Heart left ventricle (tissue), 16 donors: ENCODE results near the gene RNU7-1. TPM values are rescaled to one million over a fixed set of nuclear protein-coding genes. Genes with fewer than 3 reads are reported as not detected.

Experiments used
- ATAC-seq, 4 donors: fragments of 200-7000 bp; cut with Tn5 transposase; one replicate each; pipeline ENCODE4 v1.9.1; 2020 to 2022; ENCODE audit warnings: moderate library complexity in 4 of 4, mild to moderate bottlenecking in 3 of 4, moderate number of reproducible peaks in 1 of 4
- DNase-seq, 5 donors: peaks; one replicate each; pipeline ENCODE4 v3.0.0-alpha.2; 2020
- H3K27ac ChIP-seq, 12 donors: fragments of 200-600 bp; sonication (generic) in 4 of 12; one replicate each; pipeline versions ENCODE4 v1.5.0 to v1.8.0; 2016 to 2022; ENCODE audit warnings: mild to moderate bottlenecking in 2 of 12
- H3K27me3 ChIP-seq, 9 donors: fragments of 200-600 bp; sonication (generic) in 2 of 9; one replicate each; pipeline versions ENCODE4 v1.5.1 to v1.8.0; 2016 to 2022; ENCODE audit warnings: mild to moderate bottlenecking in 3 of 9
- H3K36me3 ChIP-seq, 9 donors: fragments of 200-600 bp; sonication (generic) in 2 of 9; one replicate each; pipeline versions ENCODE4 v1.5.0 to v1.8.0; 2018 to 2022; ENCODE audit warnings: mild to moderate bottlenecking in 2 of 9
- H3K4me1 ChIP-seq, 12 donors: fragments of 200-600 bp; sonication (generic) in 4 of 12; one replicate each; pipeline versions ENCODE4 v1.5.0 to v1.8.0; 2016 to 2022; ENCODE audit warnings: mild to moderate bottlenecking in 3 of 12
- H3K4me3 ChIP-seq, 12 donors: fragments of 200-600 bp; sonication (generic) in 4 of 12; one replicate each; pipeline versions ENCODE4 v1.5.0 to v1.8.0; 2017 to 2022; ENCODE audit warnings: mild to moderate bottlenecking in 9 of 12, moderate library complexity in 4 of 12
- H3K9me3 ChIP-seq, 12 donors: fragments of 200-600 bp; sonication (generic) in 4 of 12; one replicate each; pipeline versions ENCODE4 v1.5.0 to v1.8.0; 2016 to 2022; ENCODE audit warnings: mild to moderate bottlenecking in 1 of 12
- POLR2A ChIP-seq, 2 donors: fragments of 450-650 bp; IDR thresholded peaks; one replicate each; pipeline ENCODE4 v1.6.1; 2017; ENCODE audit warnings: antibody characterized with exemption in 2 of 2, mild to moderate bottlenecking in 2 of 2, moderate library complexity in 2 of 2
- WGBS, 4 donors: extraction: QIAGEN DNeasy Blood & Tissue Kit in 2 of 4; methylation state at CpG; one replicate each; pipeline versions ENCODE4 v1.1.5 to v1.1.7; 2013 to 2018; 5-methylcytosine and 5-hydroxymethylcytosine counted together
- intact Hi-C, 10 donors: fragments of 100-400 bp; cut with DNase I; formaldehyde crosslinking; loops; one replicate each; pipeline versions ENCODE4 v1.11.1 to v1.14.2; 2022
- polyA plus RNA-seq, 2 donors: library from polyadenylated mRNA; stranded (reverse); fragments of 200-250 nt; gene quantifications; one replicate each; pipeline ENCODE4 v1.2.3, GENCODE V29; 2013
- total RNA-seq, 9 donors: library from RNA; depleted of rRNA in 2 of 9; stranded (reverse); fragments of >200 nt in 2 of 9; fragmentation: NEBNext Ultra II Directional in 3 of 9; extraction: Animal tissue kit (Norgen Biotek cat#: 25700) in 3 of 9; gene quantifications; one replicate each; pipeline versions ENCODE4 v1.1.0 to v1.2.4, GENCODE V29; 2016 to 2023
- TF ChIP-seq, protein P1 (sequence below), 12 donors: fragments of 200-600 bp; sonication (generic) in 4 of 12; IDR thresholded peaks; one replicate each; pipeline versions ENCODE4 v1.5.0 to v1.8.0; 2018 to 2022; ENCODE audit warnings: antibody characterized with exemption in 12 of 12, mild to moderate bottlenecking in 5 of 12
- donor health status: ischemic (EF 13 %, LVEDD 7.1; RV severe dilation, severe dysfunction).
- donor health status: healthy with polysubstance abuse.
- donor health status: DM: no; HTN: yes; CAD: no.
- donor health status: DM: no; HTN: no; CAD: no.
- donor health status: ischemic (EF 25% LVEDD 6.9; RV normal size, moderate dysfunction).
- donor health status: ischemic (EF 25% LVEDD 5.7; RV mildly dilated, moderate dysfunction).
- donor health status: healthy.
- donor health status: DM: yes; HTN: yes; CAD: no.
- donor health status: ischemic (EF 35%, LVEDD 5.7; RV mildly dilated, moderate dysfunction).
- donor health status: nonischemic (EF 11% LVEDD 7.7; RV severe dilation, severe dysfunction).
- donor health status: DM: yes; HTN: yes; CAD: no.
- donor health status: PGD.
- donor health status: ischemic (EF 29% LVEDD 5.4; RV normal size, mild dysfunction).
- donor health status: nonischemic (EF 23%, LVEDD 6.1; RV moderate dilation, normal function).

Gene RNU7-1
- total and polyA plus RNA-seq, 11 donors, result not detected

GRCh38 chr12:6957741-6958608, 14.4 kb downstream of the RNU7-1 start:
- Histone ChIP-seq H3K36me3 (peaks cover 0 to 55% (median 0%) of the 10 kb centered on the region in 9 donors), H3K4me1 (peaks cover 2 to 100% (median 48%) of the 10 kb centered on the region in 12 donors), H3K27ac (peak overlapping the region in 10 of 12 donors; percentile 71 to 97 (median 86)), H3K9me3 (no peaks in the 10 kb centered on the region), H3K4me3 (peak overlapping the region in 1 of 12 donors; percentile 42), H3K27me3 (no peaks in the 10 kb centered on the region)
- TF ChIP-seq, protein P1, sequence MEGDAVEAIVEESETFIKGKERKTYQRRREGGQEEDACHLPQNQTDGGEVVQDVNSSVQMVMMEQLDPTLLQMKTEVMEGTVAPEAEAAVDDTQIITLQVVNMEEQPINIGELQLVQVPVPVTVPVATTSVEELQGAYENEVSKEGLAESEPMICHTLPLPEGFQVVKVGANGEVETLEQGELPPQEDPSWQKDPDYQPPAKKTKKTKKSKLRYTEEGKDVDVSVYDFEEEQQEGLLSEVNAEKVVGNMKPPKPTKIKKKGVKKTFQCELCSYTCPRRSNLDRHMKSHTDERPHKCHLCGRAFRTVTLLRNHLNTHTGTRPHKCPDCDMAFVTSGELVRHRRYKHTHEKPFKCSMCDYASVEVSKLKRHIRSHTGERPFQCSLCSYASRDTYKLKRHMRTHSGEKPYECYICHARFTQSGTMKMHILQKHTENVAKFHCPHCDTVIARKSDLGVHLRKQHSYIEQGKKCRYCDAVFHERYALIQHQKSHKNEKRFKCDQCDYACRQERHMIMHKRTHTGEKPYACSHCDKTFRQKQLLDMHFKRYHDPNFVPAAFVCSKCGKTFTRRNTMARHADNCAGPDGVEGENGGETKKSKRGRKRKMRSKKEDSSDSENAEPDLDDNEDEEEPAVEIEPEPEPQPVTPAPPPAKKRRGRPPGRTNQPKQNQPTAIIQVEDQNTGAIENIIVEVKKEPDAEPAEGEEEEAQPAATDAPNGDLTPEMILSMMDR (IDR thresholded peaks at IDR 0.05), result no peak
- TF ChIP-seq POLR2A (IDR thresholded peaks at IDR 0.05), result no peak
- WGBS, 4 donors, result 88 to 91% (median 90%) methylated on average over 26 to 28 of the region's 28 CpGs
- ATAC-seq (no peak), DNase-seq (peak in 1 of 5 donors; percentile 20)
- intact Hi-C loops, result no loop called here

DNA sequence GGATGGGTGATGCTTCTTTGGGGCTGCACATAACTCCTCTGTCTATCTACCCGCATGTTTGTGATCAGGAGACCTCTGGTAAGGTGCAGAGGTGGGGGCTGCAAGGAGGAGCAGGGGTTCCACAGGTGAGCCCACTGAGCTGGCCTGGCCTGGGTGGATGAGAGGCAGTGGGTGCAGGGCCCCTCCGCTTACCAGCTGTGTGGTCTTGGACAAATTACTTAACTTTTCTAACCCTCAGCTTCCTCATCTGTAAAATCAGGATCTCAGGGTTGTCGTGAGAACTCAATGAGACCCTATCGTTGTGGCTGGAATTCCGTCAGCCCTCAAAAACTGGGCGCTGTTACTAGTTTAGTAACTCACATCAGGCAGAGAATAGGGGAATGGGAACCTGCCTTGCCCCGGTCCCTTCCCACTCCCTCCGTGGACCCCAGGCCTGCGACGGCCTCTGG, 15.0 kb downstream of the RNU7-1 start:
- Histone ChIP-seq H3K36me3 (peaks cover 0 to 55% (median 0%) of the 10 kb centered on the region in 9 donors), H3K9me3 (no peaks in the 10 kb centered on the region), H3K4me1 (peaks cover 2 to 93% (median 42%) of the 10 kb centered on the region in 12 donors), H3K27ac (peak overlapping the region; percentile 21 to 97 (median 83)), H3K4me3 (peak overlapping the region in 7 of 12 donors; percentile 14 to 42 (median 24)), H3K27me3 (no peaks in the 10 kb centered on the region)
- TF ChIP-seq POLR2A (IDR thresholded peaks at IDR 0.05), result no peak
- TF ChIP-seq, protein P1 (IDR thresholded peaks at IDR 0.05), result no peak
- WGBS, 4 donors, result 58 to 65% (median 60%) methylated on average over 10 of the region's 10 CpGs
- peak in 1 of 5 donors; percentile 20 for DNase-seq
- intact Hi-C loops, result no loop called here
- no peak for ATAC-seq

GRCh38 chr12:6959058-6959804, 15.6 kb downstream of the RNU7-1 start:
- intact Hi-C loops, result no loop called here
- H3K36me3 ChIP-seq, result peaks cover 0 to 55% (median 0%) of the 10 kb centered on the region in 9 donors
- TF ChIP-seq, protein P1 (IDR thresholded peaks at IDR 0.05), result no peak
- peak in 1 of 2 donors; percentile 16 for TF ChIP-seq POLR2A (IDR thresholded peaks at IDR 0.05)
- DNase-seq, result peak in 2 of 5 donors; percentile 54 to 64
- peak overlapping the region in 8 of 12 donors; percentile 9 to 42 (median 23) for H3K4me3 ChIP-seq
- no peaks in the 10 kb centered on the region for H3K27me3 ChIP-seq
- H3K9me3 ChIP-seq, result no peaks in the 10 kb centered on the region
- H3K27ac ChIP-seq, result peak overlapping the region; percentile 21 to 97 (median 83)
- peak; percentile 8 to 68 (median 17) for ATAC-seq
- WGBS, 4 donors, result 41 to 60% (median 52%) methylated on average over 19 to 24 of the region's 24 CpGs
- peaks cover 2 to 87% (median 37%) of the 10 kb centered on the region in 12 donors for H3K4me1 ChIP-seq
